HG03159 (cell line): ENCODE data around the gene SOX10.

Source experiments
- ATAC-seq: cut with Tn5 transposase; IDR thresholded peaks from one replicate; pipeline ENCODE4 v1.9.1; 2021; ENCODE audit warnings: mild to moderate bottlenecking, moderate library complexity; ENCODE audit not compliant: unreplicated experiment

SOX10 gene

DNA sequence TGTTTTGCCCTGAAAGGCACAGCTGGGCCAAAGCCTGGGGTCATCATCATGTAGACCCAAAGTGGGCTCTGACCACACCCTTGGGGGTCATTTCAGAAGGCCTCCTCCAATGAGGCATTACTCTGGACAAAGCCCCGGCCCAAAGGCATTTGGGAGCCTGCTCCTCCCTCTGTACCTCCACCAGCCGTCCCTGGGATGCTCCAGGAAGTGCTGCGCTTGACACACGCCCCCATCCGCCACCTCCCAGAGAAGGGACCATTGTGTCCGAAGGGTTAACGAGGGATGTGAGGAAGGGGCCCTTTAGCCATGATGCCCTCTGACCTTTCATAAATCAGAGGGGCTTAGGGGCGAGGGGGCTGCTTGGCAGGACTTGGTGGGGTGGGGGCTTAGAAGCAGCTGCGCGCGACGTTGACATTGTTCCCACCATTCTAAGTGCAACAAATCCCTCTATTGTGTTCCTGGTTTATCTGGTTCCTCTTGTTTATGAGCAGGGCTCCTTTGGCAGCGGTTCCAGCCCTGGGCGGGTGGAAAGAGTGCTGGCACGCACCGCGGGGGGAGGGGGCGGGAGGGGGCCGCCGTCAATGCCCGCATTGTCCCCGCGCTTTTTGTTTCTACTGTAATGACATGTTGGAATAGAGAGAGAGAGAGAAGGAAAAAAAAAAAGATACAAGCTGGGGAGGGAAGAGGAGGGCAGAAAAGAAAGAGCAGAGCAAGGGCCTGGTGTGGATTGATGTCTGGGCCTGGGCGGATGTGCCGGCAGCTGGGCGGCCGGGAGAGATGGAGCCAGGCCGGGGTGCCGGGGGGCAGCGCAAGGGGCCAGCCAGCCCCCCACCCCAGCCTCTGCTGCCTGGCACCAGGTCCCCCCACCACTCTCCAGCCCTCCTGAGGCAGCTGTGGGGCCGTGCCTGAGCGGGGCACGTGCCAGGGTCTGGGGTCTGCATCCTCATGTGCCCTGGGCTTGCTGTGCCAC is 32.1 kb upstream of the SOX10 start:
- no peak for ATAC-seq

DNA sequence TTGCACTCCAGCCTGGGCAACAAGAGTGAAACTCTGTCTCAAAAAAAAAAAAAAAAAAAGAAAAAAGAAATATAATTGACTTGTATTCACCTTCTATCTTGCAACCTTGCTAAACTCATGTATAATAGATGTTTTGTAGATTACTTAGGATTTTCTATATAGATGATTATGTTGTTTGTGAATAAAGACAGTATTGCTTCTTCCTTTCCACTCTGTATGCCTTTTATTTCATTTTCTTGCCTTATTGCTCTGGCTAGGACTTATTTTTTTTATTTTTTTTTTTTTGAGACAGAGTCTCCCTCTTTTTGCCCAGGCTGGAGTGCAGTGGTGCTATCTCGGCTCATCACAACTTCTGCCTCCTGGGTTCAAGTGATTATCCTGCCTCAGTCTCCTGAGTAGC is 29.7 kb upstream of the SOX10 start:
- ATAC-seq, result no peak

DNA sequence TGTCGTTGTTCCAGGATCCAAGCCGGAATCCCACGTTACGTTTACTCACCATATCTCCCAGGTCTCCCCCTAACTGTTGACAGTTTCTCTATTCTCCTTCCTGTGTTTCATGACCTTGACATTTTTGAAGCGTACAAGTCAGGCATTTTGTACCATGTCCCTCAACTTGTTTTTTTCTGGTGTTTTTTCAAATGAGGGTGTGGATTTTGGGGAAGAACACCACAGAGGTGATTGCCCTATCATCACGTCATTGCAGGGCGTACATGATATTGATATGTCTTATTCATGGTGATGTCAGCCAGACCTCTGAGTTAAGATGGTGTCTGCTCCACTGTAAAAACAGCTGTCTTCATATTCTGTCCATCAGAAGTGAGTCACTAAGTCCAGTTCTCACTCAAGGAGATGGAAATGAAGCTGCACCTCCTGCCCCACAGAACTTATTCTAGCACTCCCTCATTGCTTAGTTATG is 28.3 kb upstream of the SOX10 start:
- no peak for ATAC-seq

DNA sequence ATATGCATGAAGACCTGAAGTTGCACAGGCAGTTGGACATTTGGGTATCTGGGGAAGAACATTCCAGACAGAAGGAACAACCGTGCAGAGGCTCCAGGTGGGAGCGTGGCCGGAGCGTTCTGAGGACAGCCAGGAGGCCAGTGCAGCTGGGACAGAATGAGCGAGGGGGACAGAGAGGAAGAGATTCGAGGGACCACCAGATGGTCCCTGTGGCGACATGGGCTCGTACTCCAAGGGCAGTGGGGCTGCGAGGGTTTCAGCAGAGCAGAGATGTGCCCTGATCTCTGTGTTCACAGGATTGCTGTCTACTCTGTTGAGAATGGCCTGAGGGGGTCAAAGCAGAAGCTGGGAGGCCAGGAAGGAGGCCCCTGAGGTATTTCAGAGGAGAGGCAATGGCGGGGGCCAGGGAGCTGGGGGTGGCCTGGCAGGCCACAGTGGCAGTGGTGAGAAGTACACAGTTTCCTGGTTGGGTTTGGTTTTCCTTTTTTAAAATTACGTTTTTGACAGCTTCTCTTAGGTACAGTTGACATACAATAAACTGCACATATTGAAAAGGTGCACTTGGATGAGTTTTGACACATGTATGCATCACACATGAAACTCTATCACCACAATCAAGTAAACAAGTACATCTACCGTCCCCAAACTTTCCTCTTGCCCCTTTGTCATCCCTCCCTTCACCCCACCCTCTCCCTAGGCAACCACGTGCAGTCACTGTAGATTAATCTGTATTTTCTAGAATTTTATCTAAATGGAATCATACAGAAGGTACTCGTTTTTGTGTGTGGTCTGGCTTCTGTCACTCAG is 24.8 kb upstream of the SOX10 start:
- ATAC-seq, result no peak

DNA sequence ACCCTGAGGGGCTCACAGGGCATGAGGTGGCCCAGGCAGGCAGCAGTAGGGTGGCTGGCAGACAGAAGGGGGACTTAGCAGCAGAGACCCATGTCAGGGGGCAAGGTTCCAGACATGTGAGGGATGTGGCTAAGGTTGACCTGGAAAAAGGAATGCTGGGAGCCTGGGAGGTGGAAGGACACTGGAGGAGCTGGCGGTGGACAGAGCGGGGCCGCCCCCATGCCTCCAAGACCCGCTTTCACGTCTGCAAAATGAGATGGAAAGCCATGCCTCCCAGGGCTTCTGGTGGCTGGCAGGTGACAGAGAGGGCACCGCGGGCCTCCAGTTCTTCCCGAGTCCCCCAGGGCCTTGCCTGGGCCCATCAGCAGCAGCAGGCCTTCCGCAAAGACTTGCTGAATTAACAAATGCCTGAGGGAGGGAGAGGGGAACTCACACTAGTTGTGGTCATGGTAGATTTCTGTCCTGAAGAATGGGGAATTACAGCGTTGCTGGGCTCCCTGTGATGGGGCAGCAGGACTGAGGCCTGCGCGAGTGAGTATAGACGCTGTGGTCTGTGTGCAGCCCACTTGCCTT is 23.1 kb upstream of the SOX10 start:
- ATAC-seq, result no peak

DNA sequence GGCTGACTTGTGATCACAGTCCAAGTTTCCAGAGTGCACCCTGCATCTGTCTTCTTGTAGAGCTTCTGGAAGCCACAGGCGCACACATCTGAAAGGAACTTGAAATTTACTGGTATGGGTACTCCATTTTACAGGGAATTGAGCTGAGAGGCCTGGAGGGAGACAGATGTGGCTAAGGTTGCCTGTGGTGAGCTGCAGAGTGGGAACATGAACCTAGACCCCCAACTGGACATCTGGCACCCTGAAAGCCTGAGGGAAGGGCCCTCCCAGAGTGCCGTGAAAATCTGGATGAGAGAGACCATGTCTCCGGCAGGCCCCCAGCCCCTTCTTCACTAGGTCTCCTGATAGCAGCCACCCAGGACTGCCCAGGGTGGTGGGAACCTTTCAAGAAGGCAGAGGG is 22.6 kb upstream of the SOX10 start:
- no peak for ATAC-seq

DNA sequence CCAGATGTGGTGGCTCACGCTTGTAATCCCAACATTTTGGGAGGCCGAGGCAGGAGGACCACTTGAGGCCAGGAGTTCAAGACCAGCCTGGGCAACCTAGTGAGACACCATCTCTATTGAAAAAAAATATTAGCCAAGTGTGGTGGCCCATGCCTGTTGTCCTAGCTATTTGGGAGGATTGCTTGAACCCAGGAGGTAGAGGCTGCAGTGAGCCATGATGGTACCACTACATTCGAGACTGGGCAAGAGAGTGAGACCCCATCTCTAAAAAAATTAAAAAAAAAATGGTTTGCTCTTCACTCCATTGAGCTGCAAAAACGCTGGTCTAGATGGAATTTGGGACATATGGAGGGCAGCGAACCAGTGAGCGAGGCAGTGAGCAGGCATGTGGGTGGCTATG is 21.6 kb upstream of the SOX10 start:
- no peak for ATAC-seq

DNA sequence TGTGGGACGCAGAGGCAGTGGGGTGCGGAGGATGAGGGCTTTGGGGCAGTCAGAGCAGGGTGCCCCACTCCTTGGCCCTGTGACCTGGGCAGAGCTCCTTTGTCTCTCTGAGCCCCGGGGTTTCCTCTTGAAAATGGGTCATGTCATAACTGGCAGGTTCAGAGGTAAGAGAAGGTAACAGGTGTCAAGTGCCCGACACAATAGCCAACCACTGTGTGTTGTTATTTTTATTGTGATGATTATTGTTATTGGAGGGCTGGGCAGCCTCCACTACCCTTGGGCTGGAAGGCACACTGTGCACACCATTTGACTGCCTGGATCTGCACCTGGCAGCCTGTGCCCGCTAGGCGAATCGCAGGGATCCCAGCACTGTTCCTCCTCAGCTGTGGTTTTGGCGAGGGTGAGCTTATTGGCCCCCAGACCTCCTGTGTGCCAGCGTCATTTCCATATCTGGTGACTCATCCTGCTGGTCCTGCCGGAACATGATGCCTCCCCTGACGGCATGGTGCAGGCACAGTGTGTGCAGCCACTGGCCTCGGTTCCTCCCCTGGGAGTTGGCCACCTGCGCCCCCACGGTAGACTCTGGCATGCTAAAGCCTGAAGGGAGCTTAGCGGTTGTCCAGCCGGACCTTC is 15.4 kb upstream of the SOX10 start:
- no peak for ATAC-seq

DNA sequence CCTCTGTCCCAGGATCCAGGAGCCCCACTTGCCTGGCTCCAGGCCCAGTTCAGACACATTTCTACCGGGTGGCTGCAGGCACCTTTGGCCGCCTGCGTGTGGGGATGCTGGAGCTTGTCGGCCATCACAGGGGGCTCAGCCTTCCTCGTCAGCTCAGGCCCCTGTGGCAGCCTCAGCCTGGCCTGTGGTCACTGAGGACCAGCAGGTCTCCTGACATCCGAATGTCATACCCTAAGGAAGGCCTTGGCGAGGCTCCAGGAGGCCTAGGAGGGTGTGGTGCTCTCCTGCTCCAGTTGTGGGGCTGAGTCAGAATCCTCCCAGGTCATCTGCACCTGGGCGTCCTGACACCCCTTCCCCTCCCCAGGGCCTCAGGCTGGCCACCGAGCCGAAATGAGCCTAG is 14.9 kb upstream of the SOX10 start:
- no peak for ATAC-seq

DNA sequence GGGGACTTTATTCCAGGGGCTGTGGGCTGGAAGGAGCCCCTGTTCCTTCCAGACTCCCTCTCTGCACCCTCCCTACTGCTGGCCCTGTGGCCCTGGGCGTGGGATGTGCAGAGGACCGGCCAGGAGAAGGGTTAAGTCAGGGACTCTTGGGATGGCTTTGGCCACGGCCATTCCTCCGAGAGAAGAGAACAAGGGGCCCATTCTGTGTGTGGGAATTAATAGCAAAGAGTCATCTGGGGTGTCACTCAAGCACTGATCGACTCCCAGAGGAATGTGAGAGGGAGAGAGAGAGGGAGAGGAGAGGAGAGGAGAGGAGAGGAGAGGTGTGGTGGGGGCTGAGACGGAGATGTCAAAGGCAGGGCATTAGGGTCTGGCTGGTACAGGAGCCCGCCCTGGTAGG is 14.2 kb upstream of the SOX10 start:
- ATAC-seq, result no peak

DNA sequence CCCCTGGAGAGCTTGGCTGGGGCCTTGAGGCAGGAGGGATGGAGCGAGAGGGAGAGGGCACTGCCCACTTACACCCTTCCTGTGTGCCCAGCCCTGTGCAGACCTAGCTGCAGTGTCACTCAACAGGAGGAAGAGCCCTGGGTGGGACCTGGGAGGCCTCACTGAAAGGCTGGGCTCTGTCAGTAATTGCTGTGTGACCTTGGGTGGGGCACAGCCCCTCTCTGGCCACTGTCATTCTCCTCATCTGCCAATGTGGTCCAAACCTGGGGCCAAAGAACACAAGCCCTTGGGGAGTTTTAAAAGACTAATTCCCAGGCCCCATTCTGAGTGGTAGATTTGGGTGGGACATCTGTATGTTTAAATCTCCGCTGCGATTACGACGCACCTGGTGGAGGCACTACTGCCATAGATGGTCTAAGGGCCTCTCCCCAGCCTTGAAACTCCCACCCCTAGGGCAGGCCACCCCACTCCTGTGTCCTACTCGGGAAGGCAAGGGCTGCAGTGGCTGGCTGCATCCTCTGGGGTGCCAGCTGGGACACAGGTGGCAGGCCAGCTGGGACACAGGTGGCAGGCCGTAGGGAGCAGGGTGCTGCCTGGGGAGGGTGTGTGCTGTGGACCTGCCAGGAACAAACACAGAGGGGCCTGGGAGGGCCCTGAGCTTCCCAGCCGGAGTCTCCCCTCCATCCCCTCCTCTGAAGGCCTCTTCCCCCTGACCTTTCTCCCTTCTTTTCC is 12.3 kb upstream of the SOX10 start:
- no peak for ATAC-seq

DNA sequence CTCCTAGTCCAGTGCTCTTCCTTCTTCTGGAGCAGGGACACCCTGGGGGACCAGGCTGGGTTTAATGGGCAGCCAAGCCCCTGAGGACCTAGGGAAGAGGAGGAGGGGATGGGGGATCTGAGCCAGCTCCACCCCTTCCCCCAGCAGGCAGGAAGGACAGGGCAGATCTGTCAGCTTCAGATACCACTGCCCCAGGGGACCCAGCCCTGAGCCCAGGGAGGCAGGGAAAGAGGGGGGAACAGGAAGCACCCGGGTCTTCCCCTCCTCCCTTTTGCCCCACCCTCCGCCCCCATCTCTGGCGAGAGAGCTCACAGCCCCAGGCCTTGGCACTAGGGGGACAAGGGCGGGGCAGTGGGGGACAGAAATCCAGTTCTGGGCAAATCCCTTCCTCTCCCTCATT is 11.7 kb upstream of the SOX10 start:
- no peak for ATAC-seq

DNA sequence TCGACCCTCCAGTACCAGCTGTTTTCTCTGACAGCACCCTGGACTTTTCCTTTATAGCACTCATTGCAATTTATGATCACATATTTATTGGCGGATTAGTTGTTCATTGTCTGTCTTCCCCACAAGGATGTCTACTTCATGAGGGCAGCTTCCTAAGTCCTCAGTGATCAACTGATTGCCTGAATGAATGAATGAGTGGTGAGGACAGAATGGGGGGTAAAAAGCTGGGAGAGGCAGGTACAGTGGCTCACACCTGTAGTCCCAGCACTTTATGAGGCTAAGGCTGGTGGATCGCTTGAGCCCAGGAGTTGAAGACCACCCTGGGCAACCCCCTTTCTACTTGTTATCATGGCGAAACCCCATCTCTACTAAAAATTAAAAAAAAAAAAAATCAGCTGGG is 11.1 kb upstream of the SOX10 start:
- no peak for ATAC-seq

DNA sequence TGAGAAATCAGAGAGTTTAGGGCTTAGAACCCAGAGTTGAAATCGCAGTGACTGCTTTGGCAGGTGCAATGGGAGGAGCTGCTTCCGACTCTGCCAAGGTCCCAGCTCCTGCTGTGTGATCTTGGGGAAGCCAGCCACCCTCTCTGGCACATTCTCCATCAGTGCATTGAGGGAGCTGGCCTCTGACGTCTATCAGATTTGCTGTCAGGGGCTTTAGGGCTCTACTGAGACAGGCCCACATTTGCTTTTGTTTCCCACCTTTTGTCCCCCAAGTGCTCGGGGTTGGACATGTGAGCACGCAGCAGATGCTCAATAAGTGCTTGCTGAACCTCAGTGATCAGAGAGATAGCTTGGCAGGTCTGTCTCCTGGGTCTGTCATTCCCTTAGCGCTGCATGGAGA is 10.6 kb upstream of the SOX10 start:
- no peak for ATAC-seq

DNA sequence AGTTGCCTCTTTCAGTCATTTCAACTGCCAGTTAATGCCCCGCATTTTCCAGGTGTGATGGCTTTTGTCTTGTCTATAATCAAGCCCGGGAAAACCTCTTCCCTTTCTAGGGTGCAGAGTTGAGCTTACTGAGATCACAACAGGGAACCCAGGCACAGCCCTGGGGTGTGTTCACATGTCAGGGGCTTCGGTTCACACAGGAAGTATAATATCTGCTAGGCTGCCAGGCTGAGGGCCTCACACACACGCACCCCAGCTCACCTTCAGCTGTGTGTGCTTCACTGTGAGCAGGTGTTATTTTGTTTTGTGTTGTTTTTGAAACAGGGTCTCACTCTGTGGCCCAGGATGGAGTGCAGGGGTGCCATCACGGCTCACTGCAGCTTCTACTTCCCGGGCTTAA is 9.7 kb upstream of the SOX10 start:
- no peak for ATAC-seq

DNA sequence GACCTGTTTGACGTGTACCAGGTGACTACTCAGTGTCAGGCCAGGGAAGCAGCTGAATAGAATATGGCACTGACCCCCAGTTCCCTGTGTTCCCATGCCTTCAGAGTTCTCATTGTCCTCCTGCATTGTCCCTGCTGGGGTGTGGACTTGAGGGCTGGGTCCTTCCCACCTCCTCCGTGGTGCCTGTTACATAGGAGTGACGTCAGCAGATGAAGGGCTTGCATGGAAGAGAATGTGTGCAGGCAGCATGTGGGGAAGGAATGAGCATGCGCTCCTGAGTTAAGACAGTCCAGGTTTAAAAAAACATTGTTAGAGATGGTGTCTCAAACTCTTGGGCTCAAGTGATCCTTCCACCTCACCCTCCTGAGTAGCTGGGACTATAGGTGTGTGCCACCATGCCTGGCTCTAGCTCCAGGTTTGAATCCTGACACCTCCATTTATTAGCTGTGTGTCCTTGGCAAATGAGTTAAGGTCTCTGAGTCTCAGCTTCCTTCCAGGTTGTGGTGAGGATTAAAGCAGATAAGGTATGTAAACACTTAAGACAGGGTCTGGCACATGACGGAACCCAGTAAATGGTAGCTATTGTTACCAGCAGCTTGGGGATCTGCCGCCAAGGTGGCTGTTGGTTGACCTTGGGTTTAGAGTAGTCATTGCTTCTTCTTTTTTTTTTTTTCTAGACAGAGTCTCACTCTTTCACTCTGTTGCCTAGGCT is 7.5 kb upstream of the SOX10 start:
- ATAC-seq, result no peak

DNA sequence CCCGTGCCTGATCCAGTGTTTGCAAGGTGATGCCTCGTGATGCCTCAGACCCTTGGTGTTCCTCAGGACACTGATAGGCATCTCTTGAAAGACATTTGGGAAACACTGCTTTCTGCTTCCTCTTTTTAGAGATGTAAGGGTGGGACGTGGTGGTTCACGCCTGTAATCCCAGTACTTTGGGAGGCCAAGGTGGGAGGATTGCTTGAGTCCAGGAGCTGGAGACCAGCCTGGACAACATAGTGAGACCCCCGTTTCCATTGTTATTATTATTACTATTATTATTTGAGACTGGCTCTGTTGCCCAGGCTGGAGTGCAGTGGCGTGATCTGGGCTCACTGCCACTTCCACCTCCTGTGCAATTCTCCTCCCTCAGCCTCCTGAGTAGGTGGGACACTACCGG is 6.5 kb upstream of the SOX10 start:
- no peak for ATAC-seq

DNA sequence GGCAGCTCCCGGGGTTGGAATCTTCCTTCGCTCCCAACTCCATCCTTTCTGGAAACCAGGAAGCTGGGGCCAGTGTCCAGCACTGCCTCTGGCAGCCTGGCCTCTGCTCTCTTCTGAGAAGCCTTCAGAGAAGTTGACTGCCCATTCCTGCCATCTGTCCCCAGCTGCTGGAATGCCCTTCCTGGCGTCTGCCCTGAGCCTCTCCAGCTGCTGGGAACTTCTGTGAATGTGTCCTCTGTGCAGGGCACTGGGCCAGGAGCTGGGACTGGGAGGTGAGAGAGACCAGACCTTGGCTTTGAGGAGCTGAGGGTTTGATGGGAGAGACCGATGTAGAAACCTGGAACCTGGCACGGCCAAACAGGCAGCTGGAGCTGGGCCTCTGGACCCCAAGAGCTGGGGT is 5.9 kb upstream of the SOX10 start:
- ATAC-seq, result no peak

DNA sequence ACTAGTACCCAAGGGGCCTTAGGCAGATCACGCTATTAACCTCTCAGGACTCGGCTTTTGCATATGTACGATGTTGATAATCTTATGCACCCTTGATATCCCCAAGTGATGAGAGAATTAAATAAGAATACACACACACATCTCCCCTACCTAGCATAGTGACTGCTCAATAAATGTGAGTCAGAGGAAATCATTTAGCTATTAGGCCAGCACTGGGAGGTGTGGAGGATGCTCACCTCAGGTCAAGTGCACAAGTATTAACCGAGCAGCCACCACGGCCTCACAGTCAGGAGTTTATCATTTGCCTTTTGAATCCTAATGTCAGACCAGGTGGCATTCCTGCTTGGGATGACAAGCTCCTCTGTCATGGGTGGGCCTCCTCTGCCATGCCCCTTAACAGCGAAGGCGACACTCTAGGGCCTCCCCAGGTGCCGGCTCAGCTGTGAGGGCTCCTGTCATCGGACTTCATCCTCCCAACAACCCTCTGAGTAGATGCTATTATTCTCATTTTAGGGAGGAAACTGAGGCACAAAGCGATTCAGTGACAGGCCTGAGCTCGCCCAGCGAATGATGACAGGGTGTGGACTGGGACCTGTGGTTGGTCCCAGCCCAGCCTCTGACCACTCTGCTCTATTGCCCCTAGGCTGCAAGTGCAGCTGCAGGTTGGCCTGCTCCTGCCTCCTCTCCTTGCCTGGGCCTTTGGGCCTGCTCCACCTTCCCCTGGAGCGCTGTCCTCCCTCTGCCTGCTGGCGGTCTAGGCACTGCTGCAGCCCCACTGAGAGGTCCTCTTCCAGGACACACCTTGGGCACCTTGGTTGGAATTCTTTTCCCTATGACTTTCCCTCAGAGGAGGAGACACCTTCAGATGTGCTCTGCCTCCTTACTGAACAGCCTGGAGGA is 5.0 kb upstream of the SOX10 start:
- no peak for ATAC-seq
